Subcutaneous adipose tissue (tissue), 4 donors: Measurements from ENCODE around the gene WNT5B. TPM values are rescaled to one million over a fixed set of nuclear protein-coding genes. Genes with fewer than 3 reads are reported as not detected.

ENCODE experiments used
- CTCF ChIP-seq: fragments of 450-650 bp; IDR thresholded peaks from one replicate; pipeline ENCODE4 v1.5.1; 2016; ENCODE audit warnings: low read depth, mild to moderate bottlenecking, control low read depth, antibody characterized with exemption, moderate library complexity
- total RNA-seq, 4 donors: library from RNA; depleted of rRNA; stranded (reverse); fragments of >200 nt; gene quantifications; one replicate each; pipeline ENCODE4 v1.1.0, GENCODE V29; 2016

WNT5B gene
- total RNA-seq, 4 donors from 2014 or later = 0.82 to 7.0 (median 4.8) TPM

GRCh38 chr12:1650260-1650977, 21.4 kb downstream of the WNT5B start:
- TF ChIP-seq CTCF = no peak

- TF ChIP-seq CTCF = no peak
These were observed 21.9 kb downstream of the WNT5B start for GRCh38 chr12:1650978-1651361.

- no peak for TF ChIP-seq CTCF
These were observed 22.9 kb downstream of the WNT5B start for GRCh38 chr12:1651946-1652345.

- TF ChIP-seq CTCF = no peak
These were observed 26.3 kb downstream of the WNT5B start for GRCh38 chr12:1655225-1655788.

- TF ChIP-seq CTCF = no peak
These were observed 27.9 kb downstream of the WNT5B start for GRCh38 chr12:1656902-1657301.

- TF ChIP-seq CTCF = no peak
These were observed 28.7 kb downstream of the WNT5B start for GRCh38 chr12:1657688-1658087.

GRCh38 chr12:1660304-1661187, 31.5 kb downstream of the WNT5B start:
- TF ChIP-seq CTCF = no peak
